NCI-H2081 (cell line): ENCODE results near the gene N4BP3.
A peak's percentile ranks its signal among the peaks of the same experiment; 100 is the strongest.

Experiments
- DNase-seq, 2 experiments: peaks; one replicate each; lab custom pipeline; 2025; lab: John Stamatoyannopoulos, UW

The N4BP3 gene

DNA sequence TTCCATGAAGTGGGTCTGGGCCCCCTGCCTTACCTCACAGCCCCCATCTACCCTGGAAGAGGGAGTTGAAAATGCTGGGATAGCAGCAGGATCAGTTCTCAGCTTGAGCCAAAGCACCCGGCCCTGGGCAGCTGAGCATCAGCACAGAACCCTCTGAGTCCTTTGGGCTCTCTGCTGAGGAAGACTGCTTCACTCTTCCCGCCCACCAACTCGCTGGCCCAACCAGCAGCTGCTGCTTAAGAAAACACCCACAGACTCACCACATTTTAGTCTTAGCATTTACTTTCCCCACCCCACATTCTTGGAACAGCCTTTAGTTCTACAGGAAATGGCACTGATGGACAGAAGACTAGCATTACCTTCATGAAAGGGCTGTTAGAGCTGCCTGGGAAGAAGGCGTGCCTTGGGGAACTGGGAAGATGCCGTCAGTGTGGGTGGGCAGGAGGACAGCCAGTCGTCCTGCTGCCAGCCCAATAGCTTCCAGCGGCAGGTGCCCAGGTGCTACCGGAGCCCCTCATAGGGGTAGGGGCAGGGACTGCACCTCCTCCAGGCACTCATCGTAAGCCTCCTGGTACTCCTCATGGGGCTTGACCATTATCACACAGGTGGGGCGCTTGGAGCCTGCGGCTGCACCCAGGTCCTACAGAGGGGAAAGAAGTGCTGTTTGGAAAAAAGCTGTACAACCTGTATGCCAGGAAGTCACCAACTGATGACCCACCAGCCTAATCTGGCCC, 36.0 kb downstream of the N4BP3 start:
- no peak for DNase-seq

DNA sequence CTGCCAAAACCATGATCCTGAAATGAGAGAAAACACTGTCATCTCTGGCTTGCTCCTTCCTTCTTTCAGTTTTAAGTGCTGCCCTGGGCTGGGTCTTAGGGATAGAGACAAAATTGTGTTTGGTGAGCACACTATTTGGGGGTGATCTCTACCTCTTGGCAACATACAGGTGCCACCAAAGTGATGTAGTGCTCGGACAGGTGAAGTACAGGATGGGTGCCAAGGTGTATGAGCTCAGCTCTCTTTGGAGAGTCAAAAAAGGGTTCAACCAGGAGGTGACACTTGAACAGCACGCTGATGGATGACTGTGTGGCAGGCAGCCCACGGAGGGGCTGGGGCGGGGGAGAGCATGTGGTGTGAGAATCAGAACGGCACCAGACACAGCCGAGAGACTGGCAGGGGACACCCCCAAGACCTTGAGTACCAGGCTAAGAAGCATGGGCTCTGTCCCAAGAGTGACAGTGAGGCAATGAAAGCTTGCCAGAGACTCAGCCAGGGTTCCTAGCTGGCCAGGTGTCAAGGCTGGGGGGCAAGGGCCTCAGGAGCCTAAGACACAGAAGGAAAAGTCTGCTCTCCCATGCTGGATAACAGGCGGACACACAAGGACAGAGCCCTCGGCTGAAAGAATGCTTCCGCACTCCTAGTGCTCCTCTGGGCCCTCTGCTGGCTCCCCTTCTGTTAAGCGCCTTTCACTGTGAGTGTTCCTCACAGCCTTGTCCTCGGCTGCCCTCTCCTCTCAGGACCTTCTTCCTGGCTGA, 37.8 kb downstream of the N4BP3 start:
- DNase-seq: no peak

GRCh38 chr5:178152491-178153444, 39.4 kb downstream of the N4BP3 start:
- no peak for DNase-seq

DNA sequence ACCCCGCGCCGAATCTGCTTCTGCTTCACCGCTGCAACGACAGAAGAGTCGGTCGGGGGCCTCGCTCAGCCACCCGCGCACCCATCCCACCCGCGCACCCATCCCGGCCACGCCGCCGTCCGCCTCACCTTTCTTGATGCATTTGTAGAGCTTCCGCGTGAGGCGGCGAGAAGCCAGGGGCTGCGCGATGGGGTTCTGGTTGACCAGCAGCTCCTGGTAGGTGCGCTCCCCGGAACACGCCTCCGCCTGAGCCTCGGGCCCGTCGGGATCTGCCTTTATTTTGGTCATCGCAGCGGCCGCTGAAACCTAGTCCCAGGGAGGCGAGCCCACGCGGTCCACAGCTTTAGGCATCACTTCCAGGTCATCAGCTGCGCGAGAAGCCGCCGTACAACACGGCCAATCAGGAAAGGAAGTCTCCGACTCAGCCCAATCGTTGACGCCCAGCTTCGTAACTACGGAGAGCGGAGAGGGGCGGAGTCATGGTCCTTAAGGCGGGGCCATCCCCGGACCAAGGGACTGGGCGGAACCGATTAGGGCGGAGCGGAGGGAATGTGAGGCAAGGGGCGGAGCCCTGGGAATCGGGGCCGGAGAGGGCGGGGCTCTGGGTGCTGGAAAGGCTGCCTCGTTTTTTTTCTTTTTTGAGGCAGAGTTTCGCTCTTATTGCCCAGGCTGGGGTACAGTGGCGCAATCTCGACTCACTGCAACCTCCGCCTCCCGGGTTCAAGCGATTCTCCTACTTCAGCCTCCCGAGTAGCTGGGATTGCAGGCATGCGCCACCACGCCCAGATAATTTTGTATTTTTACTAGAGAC, 40.4 kb downstream of the N4BP3 start, which contains the start of gene NHP2:
NHP2 (minus strand) TSS at position 356 of the 811 bp plus-strand sequence; CDS start at position 288, 68 bp downstream.
- DNase-seq: peak; percentile 98 to 99

- no peak for DNase-seq
These were observed 41.7 kb downstream of the N4BP3 start for GRCh38 chr5:178155065-178155464.

DNA sequence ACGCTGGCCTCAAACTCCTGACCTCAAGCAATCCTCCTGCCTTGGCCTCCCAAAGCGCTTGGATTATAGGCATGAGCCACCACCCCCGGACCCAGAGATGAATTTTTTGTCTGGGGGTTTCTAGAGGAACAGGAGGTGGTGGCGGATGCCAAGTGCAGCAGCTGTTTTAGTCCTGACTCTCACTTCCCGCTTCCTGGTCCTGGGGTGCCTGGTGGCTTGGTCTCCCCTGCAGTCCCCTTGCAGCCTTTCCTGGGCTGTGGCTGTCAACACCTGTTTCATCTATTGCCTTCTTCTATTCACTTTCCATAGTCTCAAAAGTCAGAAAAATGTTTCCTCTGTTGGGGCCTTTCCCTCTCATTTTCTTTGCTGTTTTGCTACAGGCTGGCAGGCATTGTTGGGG, 46.8 kb downstream of the N4BP3 start:
- no peak for DNase-seq

DNA sequence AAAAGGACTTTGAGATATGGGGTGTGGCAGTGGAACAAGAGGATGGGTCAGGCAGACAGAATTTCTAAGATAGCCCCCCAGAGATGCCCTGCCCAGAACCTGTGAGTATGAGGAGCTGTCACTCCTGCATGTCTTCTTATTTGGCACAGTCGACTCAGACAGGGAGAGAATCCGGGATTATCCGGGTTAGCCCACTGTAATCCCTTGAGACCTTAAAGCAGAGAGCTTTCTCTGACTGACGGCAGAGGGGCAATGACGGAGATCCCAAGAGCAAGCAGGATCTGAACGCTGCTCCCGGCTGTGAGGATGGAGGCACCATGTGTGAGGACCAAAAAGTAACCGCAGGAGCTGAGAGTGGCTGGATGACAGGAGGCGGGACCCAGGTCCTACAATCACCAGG, 49.1 kb downstream of the N4BP3 start:
- DNase-seq: no peak

GRCh38 chr5:178163772-178164735, 50.7 kb downstream of the N4BP3 start:
- peak; percentile 87 to 93 for DNase-seq

- DNase-seq: no peak
These were observed 52.2 kb downstream of the N4BP3 start for GRCh38 chr5:178165581-178165980.

GRCh38 chr5:178170455-178170854, 57.1 kb downstream of the N4BP3 start:
- no peak for DNase-seq

GRCh38 chr5:178174456-178174855, 61.1 kb downstream of the N4BP3 start:
- DNase-seq: no peak
